HG03025 (cell line): ENCODE results near the gene COL23A1.
"Not testable (repeated sequence)": the region's sequence is repeated elsewhere in the genome, so short reads cannot be mapped to it uniquely, and the experiment has no call there.

Experiments
- ATAC-seq: cut with Tn5 transposase; IDR thresholded peaks from one replicate; pipeline ENCODE4 v1.9.1; 2021; ENCODE audit warnings: mild to moderate bottlenecking, moderate library complexity; ENCODE audit not compliant: unreplicated experiment, low FRiP score

COL23A1 gene

GRCh38 chr5:178319541-178320041 is 270.6 kb downstream of the COL23A1 start:
- no peak for ATAC-seq

GRCh38 chr5:178318893-178319292 is 271.3 kb downstream of the COL23A1 start:
- no peak for ATAC-seq

- no peak for ATAC-seq
Observed at GRCh38 chr5:178318382-178318781, 271.8 kb downstream of the COL23A1 start.

- ATAC-seq = not testable (repeated sequence)
Observed at GRCh38 chr5:178317727-178318126, 272.5 kb downstream of the COL23A1 start.

GRCh38 chr5:178314961-178315820 is 275.0 kb downstream of the COL23A1 start:
- no peak for ATAC-seq

GRCh38 chr5:178314061-178314660 is 276.0 kb downstream of the COL23A1 start:
- no peak for ATAC-seq

GRCh38 chr5:178313316-178313715 is 276.9 kb downstream of the COL23A1 start:
- no peak for ATAC-seq

- no peak for ATAC-seq
Observed at GRCh38 chr5:178312880-178313282, 277.3 kb downstream of the COL23A1 start.

- no peak for ATAC-seq
Observed at GRCh38 chr5:178310130-178310865, 279.9 kb downstream of the COL23A1 start.

- ATAC-seq = no peak
Observed at GRCh38 chr5:178309271-178310013, 280.8 kb downstream of the COL23A1 start.

GRCh38 chr5:178308541-178309092 is 281.6 kb downstream of the COL23A1 start:
- ATAC-seq = no peak

- ATAC-seq = no peak
Observed at GRCh38 chr5:178307267-178308045, 282.7 kb downstream of the COL23A1 start.

GRCh38 chr5:178306430-178307225 is 283.6 kb downstream of the COL23A1 start:
- no peak for ATAC-seq

- no peak for ATAC-seq
Observed at GRCh38 chr5:178305801-178306200, 284.4 kb downstream of the COL23A1 start.

GRCh38 chr5:178304761-178305645 is 285.2 kb downstream of the COL23A1 start:
- no peak for ATAC-seq

GRCh38 chr5:178304016-178304415 is 286.2 kb downstream of the COL23A1 start:
- ATAC-seq = no peak

- not testable (repeated sequence) for ATAC-seq
Observed at GRCh38 chr5:178302321-178302720, 287.9 kb downstream of the COL23A1 start.

- ATAC-seq = no peak
Observed at GRCh38 chr5:178301641-178302040, 288.6 kb downstream of the COL23A1 start.
